Stimulated activated effector memory CD8-positive, alpha-beta T cell treated with anti-CD3 and anti-CD28 coated beads, Interleukin-12 subunit alpha, Interleukin-12 subunit beta, amount 100 ng/mL, for 72 hours (primary cell): ENCODE data around the gene HAND1.

ENCODE experiments used
- ATAC-seq: fragments of 150-1000 bp; cut with Tn5 transposase; 2 replicates; pipeline ENCODE4 v1.10.0; 2021
- DNase-seq, 2 donors: peaks; one replicate each; pipeline ENCODE4 v3.0.0; 2021 to 2022; ENCODE audit warnings: low spot score in 2 of 2
- H3K27ac Mint-ChIP-seq: one replicate; pipeline ENCODE4 v1.8.0; 2022; ENCODE audit warnings: mild to moderate bottlenecking, mixed read lengths
- H3K36me3 Mint-ChIP-seq: one replicate; pipeline ENCODE4 v1.8.0; 2022; ENCODE audit warnings: mild to moderate bottlenecking, mixed read lengths
- H3K4me1 Mint-ChIP-seq: one replicate; pipeline ENCODE4 v1.8.0; 2022; ENCODE audit warnings: mixed read lengths
- H3K4me3 Mint-ChIP-seq: one replicate; pipeline ENCODE4 v1.8.0; 2022; ENCODE audit warnings: mild to moderate bottlenecking, mixed read lengths
- H3K9me3 Mint-ChIP-seq: one replicate; pipeline ENCODE4 v1.8.0; 2022; ENCODE audit warnings: mixed read lengths

HAND1 gene

GRCh38 chr5:154514331-154514730, 36.3 kb upstream of the HAND1 start:
- no peak overlapping the region for H3K27ac Mint-ChIP-seq
- H3K4me3 Mint-ChIP-seq, result peak overlapping the region; percentile 14
- ATAC-seq (peak; percentile 71), DNase-seq (peak in 1 of 2 donors; percentile 64)
- peaks cover 21% of the 10 kb centered on the region for H3K4me1 Mint-ChIP-seq
- no peaks in the 10 kb centered on the region for H3K9me3 Mint-ChIP-seq
- H3K36me3 Mint-ChIP-seq, result no peaks in the 10 kb centered on the region

DNA sequence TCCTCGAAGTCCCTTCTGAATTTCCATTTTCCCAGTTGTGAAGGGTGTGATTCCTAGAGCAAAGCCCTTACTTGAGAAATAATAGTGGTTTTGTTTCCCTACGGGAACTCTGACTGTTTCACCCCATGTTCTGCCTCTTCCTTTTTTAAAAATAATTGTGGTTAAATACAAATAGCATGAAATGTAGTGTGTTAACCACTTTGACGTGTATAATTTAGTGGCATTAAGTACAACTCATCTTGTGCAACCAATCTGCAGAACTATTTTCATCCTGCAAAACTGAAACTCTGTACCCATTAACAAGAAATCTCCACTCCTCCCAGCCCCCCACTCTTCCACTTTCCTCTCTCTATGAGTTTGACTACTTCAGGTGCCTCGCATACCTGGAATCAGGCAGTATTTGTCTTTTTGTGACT, 35.6 kb upstream of the HAND1 start:
- H3K4me1 Mint-ChIP-seq, result peaks cover 21% of the 10 kb centered on the region
- ATAC-seq (peak; percentile 56), DNase-seq (peak in 1 of 2 donors; percentile 71)
- H3K9me3 Mint-ChIP-seq, result no peaks in the 10 kb centered on the region
- H3K4me3 Mint-ChIP-seq, result peak overlapping the region; percentile 14
- H3K27ac Mint-ChIP-seq, result no peak overlapping the region
- H3K36me3 Mint-ChIP-seq, result no peaks in the 10 kb centered on the region

DNA sequence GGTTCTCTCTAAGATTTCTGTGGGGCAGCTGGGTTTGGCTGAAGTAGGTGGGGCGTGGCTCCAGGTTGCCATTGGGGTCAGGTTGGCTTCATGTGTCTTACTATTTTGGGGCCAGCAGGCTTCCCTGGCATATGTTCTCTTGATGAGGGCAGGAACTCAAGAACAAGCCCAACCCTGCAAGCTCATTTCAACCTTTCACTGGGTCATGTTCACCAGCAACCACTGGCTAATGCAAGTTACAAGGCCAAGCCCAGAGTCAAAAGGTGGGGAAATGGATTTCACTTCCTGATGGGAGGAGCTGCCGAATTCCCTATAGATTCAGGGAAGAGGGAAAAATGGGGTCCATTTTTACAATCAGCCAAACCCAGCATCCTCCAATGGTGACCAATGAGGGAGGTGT, 34.0 kb upstream of the HAND1 start:
- H3K9me3 Mint-ChIP-seq, result no peaks in the 10 kb centered on the region
- no peak for ATAC-seq
- H3K4me3 Mint-ChIP-seq, result no peak overlapping the region

DNA sequence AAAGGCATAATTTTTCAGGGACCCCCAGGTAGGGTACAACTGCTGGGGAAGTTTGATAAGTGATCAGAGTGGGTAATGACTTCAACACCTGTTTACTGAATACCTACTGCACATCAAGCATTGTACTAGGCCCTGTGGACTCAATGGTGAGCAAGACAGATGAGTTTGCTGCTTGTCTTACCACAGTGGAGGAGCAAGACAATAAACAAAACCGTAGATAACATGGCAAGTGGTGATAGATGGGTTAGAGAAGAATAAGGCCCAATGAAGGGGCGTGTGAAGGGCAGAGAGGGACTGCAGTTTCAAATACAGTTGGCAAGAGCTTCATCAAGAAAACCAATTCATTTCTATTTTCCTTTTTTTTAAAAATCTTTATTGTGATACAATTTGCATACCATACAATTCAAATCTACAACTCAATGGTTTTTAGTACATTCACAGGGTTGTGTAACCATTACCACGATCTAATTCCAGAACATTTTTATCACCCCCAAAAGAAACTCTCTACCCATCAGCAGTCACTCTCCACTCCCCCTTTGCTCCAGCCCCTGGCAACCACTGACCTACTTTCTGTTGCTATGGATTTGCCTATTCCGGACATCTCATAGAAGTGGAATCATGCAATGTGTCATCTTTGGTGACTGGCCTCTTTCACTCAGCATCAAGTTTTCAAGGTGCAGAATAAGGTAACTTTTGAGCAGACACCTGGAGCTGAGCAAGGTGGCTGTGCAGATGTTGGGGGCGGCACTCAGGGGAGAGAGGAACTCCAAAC, 31.9 kb upstream of the HAND1 start:
- H3K36me3 Mint-ChIP-seq, result no peaks in the 10 kb centered on the region
- ATAC-seq (no peak), DNase-seq (no peak)
- peaks cover 22% of the 10 kb centered on the region for H3K4me1 Mint-ChIP-seq
- no peak overlapping the region for H3K27ac Mint-ChIP-seq
- no peaks in the 10 kb centered on the region for H3K9me3 Mint-ChIP-seq
- no peak overlapping the region for H3K4me3 Mint-ChIP-seq

More for the DNA sequence above, 34.0 kb upstream of the HAND1 start:
- DNase-seq, result no peak
- H3K4me1 Mint-ChIP-seq, result peaks cover 26% of the 10 kb centered on the region
- no peaks in the 10 kb centered on the region for H3K36me3 Mint-ChIP-seq
- H3K27ac Mint-ChIP-seq, result no peak overlapping the region

GRCh38 chr5:154508114-154508513, 30.1 kb upstream of the HAND1 start:
- ATAC-seq, result no peak

GRCh38 chr5:154506716-154507080, 28.7 kb upstream of the HAND1 start:
- H3K36me3 Mint-ChIP-seq, result no peaks in the 10 kb centered on the region
- H3K4me1 Mint-ChIP-seq, result peaks cover 11% of the 10 kb centered on the region
- no peak for ATAC-seq
- H3K9me3 Mint-ChIP-seq, result no peaks in the 10 kb centered on the region
- H3K4me3 Mint-ChIP-seq, result no peak overlapping the region
- no peak for DNase-seq
- no peak overlapping the region for H3K27ac Mint-ChIP-seq

More at GRCh38 chr5:154508114-154508513, 30.1 kb upstream of the HAND1 start:
- H3K4me1 Mint-ChIP-seq, result peaks cover 11% of the 10 kb centered on the region
- H3K36me3 Mint-ChIP-seq, result no peaks in the 10 kb centered on the region
- H3K27ac Mint-ChIP-seq, result no peak overlapping the region
- no peak for DNase-seq
- no peaks in the 10 kb centered on the region for H3K9me3 Mint-ChIP-seq
- H3K4me3 Mint-ChIP-seq, result no peak overlapping the region

GRCh38 chr5:154506049-154506715, 28.2 kb upstream of the HAND1 start:
- Mint-ChIP-seq H3K36me3 (no peaks in the 10 kb centered on the region), H3K4me3 (no peak overlapping the region), H3K9me3 (no peaks in the 10 kb centered on the region), H3K4me1 (peaks cover 11% of the 10 kb centered on the region), H3K27ac (no peak overlapping the region)
- DNase-seq, result no peak
- ATAC-seq, result no peak

GRCh38 chr5:154505567-154505966, 27.5 kb upstream of the HAND1 start:
- Mint-ChIP-seq H3K9me3 (no peaks in the 10 kb centered on the region), H3K4me1 (peaks cover 11% of the 10 kb centered on the region), H3K4me3 (no peak overlapping the region), H3K36me3 (no peaks in the 10 kb centered on the region), H3K27ac (no peak overlapping the region)
- ATAC-seq, result no peak
- DNase-seq, result no peak

DNA sequence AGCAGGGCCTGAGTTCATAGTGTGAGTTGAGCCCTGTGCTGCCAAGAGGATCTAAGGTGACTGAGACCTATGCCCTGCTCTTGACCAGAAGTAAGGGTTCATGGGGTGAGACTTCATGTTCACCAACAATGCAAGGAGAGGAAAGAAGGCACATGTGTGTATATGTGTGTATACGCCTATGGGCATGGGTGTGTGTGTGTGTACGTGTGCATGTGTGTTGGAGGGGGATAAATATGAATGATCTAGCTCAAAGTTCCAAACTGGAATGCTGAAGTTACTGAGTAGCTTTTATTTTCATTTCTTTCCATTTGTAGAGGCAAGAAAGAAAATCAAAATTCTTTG, 25.6 kb upstream of the HAND1 start:
- Mint-ChIP-seq H3K4me3 (no peak overlapping the region), H3K4me1 (peaks cover 11% of the 10 kb centered on the region), H3K9me3 (no peaks in the 10 kb centered on the region), H3K36me3 (no peaks in the 10 kb centered on the region), H3K27ac (no peak overlapping the region)
- ATAC-seq, result no peak
- no peak for DNase-seq

DNA sequence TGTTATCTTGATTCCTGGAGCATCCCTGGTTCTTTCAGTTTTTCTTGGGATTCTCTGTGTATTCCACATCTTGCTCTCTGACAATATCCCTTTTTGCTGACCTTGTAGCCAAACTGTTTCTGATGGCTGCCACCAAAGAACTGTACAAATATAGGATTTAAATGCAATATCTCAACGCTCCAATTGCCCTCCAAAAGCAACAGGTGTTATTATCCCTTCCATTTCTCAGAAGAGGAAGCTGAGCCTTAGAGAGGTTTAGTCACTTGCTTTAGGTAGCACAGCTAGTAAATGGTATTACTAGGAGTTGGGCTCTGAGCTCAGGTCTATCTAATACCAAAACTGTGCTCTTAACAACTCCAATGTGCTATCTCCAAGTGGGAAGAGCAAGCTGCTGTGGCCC, 24.2 kb upstream of the HAND1 start:
- no peaks in the 10 kb centered on the region for H3K9me3 Mint-ChIP-seq
- H3K27ac Mint-ChIP-seq, result no peak overlapping the region

DNA sequence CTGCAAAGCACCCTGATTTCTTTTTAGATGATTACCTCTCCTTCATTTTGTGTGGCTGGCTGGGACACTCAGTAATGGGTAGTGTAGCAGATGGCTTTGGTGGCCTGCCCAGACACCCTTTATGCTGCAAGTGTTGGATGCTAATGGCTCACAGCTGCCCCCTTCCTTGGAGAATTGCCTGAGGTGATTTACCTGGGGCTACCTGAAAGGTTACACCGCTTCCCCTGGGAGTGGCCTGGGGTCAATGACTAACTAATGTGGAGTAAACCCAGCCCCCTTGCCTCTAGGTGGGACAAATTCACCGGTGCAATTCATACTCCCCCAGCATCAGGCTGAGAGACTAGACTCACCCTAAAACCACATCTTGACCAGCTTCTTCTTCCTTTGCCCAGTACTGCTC, 23.5 kb upstream of the HAND1 start:
- Mint-ChIP-seq H3K36me3 (no peaks in the 10 kb centered on the region), H3K27ac (no peak overlapping the region), H3K4me1 (peaks cover 6% of the 10 kb centered on the region), H3K4me3 (no peak overlapping the region), H3K9me3 (no peaks in the 10 kb centered on the region)
- ATAC-seq, result no peak
- DNase-seq, result no peak

More for the DNA sequence above, 24.2 kb upstream of the HAND1 start:
- H3K4me1 Mint-ChIP-seq, result peaks cover 6% of the 10 kb centered on the region
- H3K4me3 Mint-ChIP-seq, result no peak overlapping the region
- DNase-seq (no peak), ATAC-seq (no peak)
- no peaks in the 10 kb centered on the region for H3K36me3 Mint-ChIP-seq

GRCh38 chr5:154498994-154499393, 21.0 kb upstream of the HAND1 start:
- DNase-seq (no peak), ATAC-seq (peak; percentile 33)
- Mint-ChIP-seq H3K36me3 (no peaks in the 10 kb centered on the region), H3K27ac (no peak overlapping the region), H3K4me1 (peaks cover 6% of the 10 kb centered on the region), H3K9me3 (no peaks in the 10 kb centered on the region), H3K4me3 (no peak overlapping the region)

GRCh38 chr5:154498591-154498990, 20.6 kb upstream of the HAND1 start:
- Mint-ChIP-seq H3K4me3 (no peak overlapping the region), H3K9me3 (no peaks in the 10 kb centered on the region), H3K4me1 (peaks cover 3% of the 10 kb centered on the region), H3K36me3 (no peaks in the 10 kb centered on the region), H3K27ac (no peak overlapping the region)
- no peak for DNase-seq
- no peak for ATAC-seq

DNA sequence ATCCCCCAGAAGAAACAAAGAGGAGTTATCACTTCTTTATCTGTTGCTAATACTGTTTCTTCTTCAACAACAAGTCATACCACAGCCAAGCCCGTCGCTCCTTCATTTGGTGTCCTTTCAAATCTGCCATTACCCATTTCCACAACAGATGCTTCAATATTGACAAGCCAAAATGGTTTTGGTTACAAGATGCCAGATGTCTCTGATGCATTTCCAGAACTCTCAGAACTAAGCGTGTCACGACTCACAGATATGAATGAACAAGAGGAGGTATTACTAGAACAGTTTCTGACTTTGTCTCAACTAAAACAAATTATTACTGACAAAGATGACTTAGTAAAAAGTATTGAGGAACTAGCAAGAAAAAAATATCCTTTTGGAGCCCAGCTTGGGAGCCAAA, 16.0 kb upstream of the HAND1 start:
- H3K4me1 Mint-ChIP-seq, result no peaks in the 10 kb centered on the region
- ATAC-seq (peak; percentile 53), DNase-seq (no peak)
- H3K36me3 Mint-ChIP-seq, result no peaks in the 10 kb centered on the region
- H3K4me3 Mint-ChIP-seq, result no peak overlapping the region
- no peaks in the 10 kb centered on the region for H3K9me3 Mint-ChIP-seq
- no peak overlapping the region for H3K27ac Mint-ChIP-seq

- H3K4me3 Mint-ChIP-seq, result no peak overlapping the region
- no peaks in the 10 kb centered on the region for H3K4me1 Mint-ChIP-seq
- H3K9me3 Mint-ChIP-seq, result no peaks in the 10 kb centered on the region
- no peak for ATAC-seq
- H3K36me3 Mint-ChIP-seq, result no peaks in the 10 kb centered on the region
- DNase-seq, result no peak
- no peak overlapping the region for H3K27ac Mint-ChIP-seq
These were observed 15.2 kb upstream of the HAND1 start for GRCh38 chr5:154493274-154493673.

DNA sequence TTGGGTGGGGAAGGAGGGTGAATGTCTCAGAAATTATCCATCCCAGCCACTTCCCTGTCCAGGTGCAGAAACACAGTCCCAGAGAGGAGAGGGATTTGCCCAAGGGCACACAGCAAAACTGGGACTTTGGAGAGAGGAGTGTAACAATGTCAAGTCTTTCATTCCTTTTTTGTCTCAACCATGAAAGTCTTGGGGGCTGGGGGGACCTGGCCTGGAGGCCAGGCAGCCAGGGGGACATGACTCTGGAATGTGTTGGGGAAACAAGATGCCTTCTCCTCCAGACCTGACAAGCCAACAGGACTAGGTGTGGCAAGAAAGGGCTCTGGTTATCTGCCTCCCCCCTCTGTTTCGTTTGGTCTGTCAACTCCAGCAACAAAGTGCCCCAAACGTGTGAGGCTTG, 13.9 kb upstream of the HAND1 start:
- no peaks in the 10 kb centered on the region for H3K36me3 Mint-ChIP-seq
- H3K9me3 Mint-ChIP-seq, result no peaks in the 10 kb centered on the region
- H3K4me3 Mint-ChIP-seq, result no peak overlapping the region
- peaks cover 8% of the 10 kb centered on the region for H3K4me1 Mint-ChIP-seq
- no peak for DNase-seq
- ATAC-seq, result no peak
- no peak overlapping the region for H3K27ac Mint-ChIP-seq
